Esophagus mucosa (tissue), 1 donor: Measurements from ENCODE around the gene PRSS50. TPM values are rescaled to one million over a fixed set of nuclear protein-coding genes. Genes with fewer than 3 reads are reported as not detected.

Experiments
- ATAC-seq: fragments of 200-7000 bp; cut with Tn5 transposase; one replicate; pipeline ENCODE4 v1.9.1; 2020
- total RNA-seq: library from RNA; stranded (reverse); gene quantifications from one replicate; pipeline ENCODE4 v1.2.4, GENCODE V29; 2023
- donor health status: DM: yes; HTN: yes; CAD: no.

The PRSS50 gene
- total RNA-seq, 1 donor from 2014 or later = not detected

DNA sequence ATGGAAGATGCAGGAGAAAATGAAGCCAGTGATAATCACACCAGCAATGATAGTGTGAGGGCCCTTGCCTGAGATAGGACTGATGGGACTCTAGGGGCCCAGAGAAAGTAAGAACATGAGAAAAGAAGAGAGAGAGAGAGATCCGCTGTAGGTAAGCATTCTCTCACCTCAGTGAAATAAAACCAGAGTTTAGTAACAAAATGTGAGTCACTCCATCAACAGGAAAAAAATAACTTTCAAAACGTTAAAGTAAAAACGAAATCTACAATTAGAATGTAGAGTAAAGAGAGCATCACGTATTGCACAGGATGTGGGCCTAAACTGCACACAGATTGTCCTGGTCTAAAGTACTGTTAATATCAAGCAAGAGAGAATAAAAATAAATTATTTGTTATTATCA, 6.8 kb upstream of the PRSS50 start:
- ATAC-seq = no peak

DNA sequence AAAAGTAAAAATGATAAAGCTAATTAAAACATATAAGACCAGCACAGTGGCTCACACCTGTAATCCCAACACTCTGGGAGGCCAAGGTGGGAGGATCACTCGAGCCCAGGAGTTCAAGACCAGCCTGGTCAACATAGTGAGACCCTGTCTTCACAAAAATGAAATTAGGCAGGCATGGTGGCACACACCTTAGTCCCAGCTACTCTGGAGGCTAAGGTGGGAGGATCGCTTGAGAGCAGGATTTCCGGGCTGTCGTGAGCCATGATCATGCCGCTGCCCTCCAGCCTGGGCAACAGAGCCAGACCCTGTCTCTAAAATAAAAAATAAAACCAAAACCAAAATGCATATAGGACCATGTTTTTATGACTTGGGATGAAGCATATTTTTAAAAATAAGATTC, 4.8 kb upstream of the PRSS50 start:
- ATAC-seq = no peak

DNA sequence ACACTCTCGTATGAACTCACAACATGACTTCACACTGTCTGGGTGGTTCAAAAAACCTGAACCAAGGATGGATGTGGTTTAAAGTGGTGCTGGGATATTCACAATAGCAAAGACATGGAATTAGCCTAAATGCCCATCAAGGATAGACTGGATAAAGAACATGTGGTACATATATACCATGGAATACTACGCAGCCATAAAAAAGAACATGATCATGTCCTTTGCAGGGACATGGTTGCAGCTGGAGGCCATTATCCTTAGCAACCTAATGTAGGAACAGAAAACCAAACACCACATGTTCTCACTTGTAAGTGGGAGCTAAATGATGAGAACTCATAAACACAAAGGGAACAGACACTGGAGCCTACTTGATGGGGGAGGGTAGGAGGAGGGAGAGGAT, 3.3 kb upstream of the PRSS50 start:
- no peak for ATAC-seq

DNA sequence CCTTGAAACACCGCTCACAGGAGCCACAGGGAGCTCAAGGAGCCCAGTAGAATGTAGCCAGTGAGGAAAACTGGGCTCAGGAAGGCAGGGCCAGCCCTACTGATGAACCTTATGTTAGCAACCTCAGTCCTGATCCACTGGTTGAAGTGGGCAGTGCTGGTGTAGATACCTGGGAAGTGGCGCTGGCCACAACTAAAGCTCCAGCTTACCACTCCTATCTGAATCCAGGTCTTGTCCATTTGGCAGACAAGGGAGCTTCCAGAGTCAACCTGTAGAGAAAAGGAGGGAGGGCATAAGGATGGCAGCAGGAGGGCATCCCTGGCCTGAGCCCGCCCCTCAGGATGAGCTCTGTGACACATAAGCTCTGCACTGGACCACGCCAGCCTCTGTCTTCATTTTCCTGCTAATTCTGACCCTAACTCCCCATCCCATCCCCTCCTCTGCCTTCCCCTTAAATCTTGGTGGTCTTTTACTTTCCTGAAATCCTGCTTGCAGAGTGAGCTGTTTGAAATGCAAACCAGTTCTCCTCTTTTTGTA, 2.1 kb upstream of the PRSS50 start:
- no peak for ATAC-seq

DNA sequence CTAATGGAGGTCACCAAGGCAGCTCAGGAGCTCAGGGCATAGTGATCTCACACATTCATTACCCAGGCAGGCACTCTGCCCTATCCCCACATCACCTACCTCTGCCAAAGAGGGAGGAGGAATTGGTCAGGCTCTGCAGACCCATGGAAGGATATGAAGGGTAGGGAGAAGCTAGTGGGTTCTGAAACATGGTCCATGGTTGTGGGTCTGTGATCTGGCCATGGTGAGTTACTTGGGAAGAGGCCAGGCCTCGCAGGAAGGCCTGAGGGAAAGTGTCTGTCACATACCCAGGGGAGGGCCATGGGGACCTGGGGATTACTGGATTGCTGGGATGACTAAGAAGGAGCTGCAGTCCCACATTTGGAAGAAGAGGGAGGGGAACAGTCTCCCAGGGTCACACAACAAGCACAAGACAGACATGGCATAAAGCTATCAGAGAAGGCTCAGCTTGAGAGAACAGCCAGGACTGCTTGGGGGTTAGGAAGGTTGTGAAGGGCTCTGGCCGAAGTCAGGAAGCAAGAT, 1.4 kb upstream of the PRSS50 start:
- no peak for ATAC-seq

DNA sequence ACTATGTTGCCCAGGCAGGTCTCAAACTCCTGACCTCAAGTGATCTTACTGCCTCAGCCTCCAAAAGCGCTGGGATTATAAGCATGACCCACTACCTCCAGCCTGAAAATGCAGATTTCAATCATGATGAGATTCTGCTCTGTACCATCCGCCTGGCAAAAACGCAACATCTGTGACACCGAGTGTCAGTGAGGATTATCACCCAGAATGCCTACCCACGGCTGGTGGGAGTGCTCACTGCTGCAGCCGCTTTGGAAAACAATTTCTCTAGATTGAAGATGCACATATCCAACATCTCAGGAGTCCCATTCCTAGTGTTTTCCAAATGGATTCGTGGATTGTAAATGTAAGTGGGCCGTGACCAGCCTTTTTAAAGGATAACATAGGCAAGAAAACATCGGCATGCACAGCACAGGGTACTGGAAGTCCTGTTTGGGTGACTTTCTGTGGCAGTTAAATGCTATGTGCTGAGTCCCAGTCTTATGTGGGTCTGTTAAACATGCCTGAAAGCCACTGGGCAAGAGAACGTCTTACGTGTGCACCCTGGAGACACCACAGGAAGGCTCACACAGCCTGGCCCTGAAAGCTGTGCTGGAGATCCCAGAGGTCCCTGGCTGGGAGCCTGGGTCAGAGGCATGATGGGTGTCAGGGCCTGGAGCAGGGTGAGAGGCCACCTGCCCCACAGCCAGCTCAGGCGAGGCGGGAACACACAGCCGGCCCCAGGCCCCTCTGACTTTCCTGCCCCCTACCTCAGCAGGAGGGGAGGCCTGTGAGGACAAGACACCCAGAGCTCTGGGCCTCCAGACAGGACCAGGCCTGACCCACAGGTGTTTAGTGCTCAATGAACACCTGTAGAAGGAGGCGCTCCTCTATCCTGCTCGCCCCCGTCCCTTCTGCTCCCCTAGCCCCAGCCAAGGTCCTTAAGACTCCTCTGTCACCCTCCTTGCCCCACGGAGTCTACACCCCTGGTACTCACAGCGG, 918 bp downstream of the PRSS50 start:
- no peak for ATAC-seq

DNA sequence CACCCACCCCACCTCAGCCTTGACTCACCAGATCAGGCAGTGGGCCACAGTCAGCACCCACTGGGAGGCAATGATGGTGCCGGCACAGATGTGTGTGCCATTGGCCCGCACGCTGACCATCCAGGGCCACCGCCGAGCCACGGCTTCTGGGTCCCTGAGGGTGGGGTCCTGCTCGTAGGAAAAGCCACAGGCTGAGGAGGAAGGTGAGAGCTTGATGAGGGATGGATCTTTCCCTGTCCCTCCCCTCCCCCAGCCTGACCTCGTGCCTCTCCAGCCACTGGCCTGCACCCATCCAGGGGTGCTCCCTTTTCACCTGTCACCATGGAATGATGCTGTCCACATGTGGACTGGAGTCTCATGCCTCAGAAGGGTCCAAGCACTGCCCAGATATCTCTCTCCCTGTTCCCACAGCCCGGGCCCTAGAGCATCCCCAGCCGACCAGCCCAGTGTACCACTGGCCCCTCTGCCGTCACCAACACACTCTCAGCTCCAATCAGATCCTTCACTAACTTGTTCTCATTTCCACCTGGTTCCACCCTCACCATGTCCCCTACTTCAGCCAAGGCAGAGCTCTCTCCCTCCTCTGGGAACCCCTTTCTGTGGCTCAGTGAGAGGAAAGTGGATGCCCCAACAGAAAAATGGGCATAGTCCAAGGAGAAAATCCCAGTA, 2.0 kb downstream of the PRSS50 start:
- no peak for ATAC-seq

DNA sequence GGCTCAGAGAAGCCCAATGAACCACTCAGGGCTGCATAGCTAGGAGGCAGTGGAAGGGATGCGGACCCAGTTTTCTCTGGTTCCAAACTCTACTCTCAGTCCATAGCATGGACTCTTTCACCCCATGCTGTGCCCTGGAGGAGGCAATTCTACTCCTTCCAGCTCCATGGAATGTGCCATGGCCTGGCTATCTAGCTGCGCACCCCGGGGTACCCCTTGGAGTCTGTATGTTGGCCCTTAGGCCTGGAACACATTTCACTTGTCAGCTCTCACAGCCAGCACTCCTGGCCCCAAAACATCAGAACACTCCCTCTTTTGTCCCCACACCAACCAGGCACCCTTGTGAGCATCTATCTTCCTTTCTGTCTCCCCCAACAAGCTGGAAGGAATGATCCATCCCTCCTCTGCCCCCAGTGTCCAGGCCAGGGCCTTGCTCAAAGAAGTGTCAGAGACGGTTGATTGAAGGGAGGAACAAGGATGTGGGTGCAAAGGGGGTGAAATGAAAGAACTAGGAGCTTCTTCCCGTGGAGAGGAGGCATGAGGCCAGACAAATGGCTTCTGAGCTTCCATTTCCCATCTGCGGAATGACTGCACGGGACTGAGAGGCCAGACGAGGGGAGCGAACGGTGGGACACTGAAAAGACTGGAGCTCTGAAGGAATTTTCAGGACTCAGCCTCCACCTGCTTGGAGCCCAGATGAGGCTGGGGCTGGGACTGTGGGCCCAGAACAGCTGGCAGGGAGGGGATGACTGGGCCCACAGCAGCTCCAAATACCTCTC, 2.8 kb downstream of the PRSS50 start:
- ATAC-seq = no peak

DNA sequence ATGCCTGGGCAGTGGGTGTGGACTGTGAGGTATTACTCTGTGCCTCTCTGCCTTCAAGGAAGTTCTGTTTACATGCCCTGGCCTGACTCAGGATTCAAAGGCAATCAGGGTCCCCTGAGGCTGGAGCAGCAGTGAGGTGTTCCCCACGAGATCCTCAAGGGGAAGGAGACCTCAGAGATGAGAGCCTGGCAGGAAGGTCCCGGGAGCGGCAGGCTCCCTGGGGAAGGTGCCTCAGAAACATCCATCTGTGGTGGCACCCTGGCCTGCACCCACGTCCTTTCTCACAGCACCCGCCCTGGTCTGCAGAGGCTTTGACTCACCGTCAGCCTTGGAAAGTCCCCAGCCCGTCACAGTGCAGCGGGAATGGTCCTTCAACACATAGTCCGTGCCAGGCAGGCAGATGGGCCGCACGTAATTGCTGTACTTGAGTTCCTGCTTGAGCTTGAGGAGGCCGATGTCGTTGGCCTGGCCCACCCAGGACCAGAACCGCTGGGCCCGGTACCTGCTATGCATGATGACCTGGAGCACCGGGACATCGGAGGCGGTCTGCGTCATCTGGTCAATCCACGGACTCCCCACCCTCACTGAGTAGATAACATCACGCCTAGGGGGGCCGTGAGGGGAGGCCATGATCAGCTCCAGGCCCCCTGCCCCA, 3.6 kb downstream of the PRSS50 start:
- ATAC-seq = peak; percentile 79

DNA sequence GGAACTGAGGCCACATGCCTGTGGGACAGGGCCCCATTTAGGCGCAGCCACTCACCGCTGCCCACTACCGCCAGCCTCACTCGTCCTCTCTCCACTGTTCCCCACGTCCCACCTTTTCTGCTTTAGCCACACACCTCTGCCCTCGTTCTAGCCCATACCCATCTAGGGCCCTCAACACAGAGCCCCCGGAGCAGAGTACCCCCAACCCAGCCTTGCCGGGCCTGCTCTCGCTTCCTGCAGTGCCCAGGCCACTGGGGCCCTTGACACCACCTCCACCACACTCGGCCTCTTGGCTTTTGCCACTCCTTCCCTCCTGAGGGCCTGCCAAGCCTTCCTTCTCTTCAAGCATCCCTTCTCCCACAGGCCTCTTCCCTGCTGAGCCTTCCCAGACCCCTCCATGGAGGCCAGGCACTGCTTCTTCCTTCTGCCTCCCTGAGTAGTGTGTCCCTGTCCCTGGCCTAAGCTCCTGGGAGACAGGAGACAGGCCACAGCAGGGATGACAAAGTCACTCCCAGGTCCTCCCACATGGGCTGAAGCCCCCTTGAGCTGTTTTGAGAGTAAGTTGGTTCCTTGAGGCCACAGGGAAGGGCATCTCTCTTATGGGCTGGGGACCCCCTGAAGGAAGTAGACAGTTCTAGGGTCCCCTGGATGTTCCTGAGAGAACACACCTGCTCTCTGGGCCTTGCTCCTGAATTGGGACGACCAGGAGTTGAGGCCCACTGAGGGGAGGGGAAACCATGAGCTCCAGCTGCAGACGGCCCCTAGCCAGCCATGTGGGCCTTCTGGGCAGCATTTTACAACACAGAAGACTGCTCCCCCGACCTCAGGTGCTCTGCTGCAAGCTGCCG, 4.4 kb downstream of the PRSS50 start:
- ATAC-seq = no peak

DNA sequence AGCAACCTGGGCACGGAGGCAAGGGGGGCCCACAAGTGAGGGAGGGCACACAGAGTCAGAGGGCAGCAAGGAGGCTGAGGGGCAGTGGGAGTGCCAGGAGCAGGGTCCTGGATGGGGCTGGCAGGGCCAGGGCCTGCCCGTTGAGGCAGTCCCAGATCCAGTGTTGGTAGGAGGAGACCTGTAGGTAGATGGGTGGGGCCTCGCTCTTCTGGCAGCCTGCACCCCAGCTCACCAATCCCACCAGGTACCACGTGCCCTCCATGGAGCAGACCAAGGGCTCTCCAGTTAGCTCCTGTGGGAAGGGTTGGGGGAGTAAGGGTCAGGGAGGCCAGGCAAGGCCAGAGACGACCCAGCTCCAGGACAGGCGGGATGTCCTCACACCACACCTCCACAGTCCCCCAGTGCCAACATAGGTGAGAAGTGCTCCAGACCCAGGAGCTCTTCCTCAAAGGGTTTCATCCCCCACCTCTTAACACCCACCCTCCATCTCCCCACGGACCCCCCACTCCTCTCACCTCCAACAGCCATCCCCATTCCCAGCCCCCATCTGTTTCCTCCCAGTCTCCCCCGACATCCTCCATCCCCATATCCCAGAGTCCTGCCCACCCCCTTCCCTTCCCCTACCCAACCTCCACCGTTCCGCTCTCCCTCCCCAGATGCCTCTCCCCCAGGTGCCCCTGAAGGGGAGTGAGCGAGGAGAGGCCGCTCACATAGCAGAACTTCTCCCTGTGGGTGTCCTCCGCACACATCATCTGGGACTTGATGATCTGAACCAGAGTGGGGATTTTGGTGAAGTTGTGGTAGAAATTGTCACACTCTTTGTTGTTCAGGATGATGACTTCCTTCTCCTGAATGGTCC, 5.2 kb downstream of the PRSS50 start:
- no peak for ATAC-seq

DNA sequence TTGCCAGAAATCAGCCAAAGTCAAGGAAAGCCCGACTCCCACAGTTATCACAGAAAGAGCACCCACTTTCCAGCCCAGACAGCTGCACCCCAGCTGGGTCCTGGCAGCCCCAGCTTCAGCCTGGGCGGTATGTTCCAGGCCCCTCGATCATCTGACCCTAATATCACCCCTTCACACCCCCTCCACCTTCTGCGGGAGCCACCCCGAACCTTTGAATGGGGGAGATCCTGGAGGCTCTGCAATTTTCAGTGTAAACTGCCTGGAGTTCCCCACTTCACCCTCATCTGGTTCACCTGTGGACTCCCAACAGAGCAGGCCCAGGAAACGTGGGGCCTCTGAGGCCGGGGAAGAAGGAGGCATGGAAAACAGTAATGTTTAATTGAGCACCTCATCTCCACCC, 5.9 kb downstream of the PRSS50 start:
- ATAC-seq = no peak

DNA sequence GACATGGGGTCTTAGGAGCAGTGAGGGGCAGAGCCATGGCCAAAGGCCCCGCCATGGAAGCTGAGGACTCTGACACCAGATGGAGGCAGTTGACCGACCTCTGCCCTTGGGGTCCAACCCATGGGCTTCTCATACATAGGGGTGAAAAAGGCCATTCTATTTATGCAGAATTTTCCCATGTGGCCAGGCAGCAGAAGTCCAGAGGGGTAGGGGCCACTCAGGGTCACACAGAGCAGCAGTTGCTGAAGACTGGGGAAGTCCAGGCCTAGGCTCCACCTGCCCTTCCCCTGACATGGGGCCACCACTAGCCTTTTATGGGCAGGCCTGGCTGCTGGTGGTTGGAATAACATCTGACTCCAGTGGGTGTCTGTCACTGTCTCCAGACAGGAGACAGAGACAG, 6.4 kb downstream of the PRSS50 start:
- ATAC-seq = no peak

DNA sequence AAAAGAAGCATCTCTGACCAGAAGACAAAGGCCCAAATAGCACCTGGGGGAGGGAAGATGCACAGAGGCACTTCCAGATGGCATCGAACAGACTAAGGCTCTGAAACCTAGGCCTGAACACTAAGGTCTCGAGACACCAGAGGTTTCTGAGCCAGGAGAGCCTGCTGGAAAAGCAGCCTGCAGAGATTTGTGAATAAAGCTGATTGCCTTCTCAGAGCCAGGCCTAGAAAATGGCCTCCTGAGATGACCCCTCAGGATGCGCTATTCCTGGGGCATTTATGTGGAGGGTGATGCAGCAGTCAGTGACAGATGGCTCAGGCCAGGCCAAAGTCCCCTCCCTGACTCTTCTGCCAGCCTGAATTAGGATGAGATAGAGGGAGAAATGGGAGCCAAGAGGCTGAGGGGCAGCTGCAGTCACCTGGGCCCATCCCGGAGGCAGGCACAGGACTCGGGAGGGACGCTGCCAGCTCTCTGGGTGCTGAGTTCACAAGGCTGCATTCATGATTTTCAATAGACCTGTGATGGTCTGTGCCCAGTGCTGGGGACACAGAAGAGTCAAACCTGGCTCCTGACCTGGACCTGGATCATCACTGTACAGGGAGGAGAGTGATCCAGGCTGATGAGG, 6.9 kb downstream of the PRSS50 start:
- no peak for ATAC-seq

DNA sequence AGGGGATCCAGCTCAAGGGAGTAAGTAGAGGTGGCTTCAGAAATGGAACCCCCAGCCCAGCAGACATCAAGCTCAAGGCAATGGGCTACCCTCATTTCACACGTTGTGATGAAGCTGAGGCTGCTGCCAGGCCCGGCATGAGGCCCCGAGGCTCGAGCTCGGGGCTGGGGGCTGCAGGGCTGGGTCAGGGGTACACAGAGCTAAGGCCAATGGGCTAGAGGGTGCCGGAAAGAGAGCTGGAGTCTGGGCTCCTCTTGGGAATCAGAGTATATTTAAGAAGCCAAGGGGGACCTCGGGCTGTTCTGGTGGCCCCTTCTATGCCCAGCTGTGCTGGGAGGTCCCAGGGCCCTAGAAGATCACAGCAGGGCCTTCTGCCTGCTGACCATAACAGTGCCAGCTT, 7.4 kb downstream of the PRSS50 start:
- no peak for ATAC-seq

DNA sequence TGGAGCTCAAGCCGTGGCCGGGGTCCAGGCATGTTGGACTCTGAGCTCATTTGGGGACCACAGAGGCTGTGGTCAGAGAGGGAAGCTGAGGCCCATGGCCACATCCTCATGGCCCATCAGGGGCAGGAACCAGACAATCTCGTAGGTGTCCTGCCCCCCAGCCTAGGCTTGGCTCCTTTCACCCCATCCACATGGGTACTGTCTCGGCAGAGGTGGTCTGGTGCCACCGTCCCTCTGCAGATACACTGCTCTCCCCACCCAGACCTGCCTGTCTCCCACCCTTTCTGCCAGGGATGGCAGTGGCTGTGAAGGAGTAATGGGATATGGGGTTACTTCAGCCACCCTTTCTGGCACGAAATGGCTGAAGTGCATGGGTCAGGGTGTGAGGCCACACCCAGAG, 7.9 kb downstream of the PRSS50 start:
- no peak for ATAC-seq

DNA sequence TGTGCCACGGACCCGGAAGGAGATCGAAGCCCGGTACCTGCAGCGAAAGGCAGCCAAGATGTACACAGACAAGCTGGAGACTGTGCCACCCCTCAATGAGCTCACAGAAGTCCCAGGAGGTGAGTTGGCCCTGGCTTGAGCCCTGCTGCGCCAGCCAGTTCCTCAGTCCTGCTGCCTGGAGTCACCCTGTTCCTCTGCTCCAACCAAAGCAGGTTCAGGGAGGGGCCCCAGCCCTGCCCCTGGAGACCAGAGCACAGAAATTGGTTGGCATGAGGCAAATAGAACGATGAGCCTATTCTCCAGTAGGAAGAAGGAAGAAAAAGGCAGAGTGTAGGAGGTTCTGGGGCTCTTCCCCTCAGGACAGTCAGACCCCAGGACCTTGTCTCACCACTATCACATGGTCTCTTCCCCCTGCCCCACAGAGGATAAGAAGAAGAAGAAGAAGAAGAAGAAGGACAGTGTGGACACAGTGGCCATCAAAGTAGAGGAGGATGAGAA, 8.5 kb downstream of the PRSS50 start:
- no peak for ATAC-seq

DNA sequence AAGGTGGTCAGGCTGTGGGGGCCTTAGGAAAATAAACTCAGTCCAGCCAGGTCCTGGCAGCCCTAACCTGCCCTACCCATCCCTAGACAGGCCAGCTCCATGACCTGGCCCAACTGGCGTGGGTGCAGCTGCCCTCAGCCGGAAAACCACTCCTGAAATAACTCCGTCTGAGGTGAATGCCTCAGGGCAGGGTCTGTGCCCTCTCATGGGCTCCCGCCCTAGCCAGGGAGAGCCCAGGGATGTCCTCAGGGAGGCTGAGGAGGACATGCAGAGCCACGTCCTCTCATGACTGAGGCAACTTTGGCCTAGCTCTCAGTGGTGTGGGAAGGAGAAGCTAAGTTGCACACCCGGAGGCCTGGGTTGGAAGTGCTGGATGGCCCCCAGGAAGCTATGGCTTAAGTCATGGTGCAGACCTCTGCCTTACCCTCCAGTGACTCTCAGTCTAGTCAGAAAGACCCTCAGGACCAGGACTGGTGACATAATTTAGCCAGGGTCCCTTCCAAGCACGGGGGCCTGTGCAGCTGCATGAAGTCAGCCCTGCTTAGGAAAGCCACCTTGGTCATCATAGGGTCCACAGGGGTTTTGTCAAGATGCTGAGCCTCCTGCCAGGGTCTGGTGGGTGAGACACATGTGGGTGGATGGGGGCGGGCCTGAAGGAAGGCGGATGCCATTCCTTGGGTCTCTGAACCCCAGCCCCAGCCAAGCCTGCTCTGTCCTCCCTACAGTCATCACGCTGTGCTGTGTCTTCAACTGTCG, 9.1 kb downstream of the PRSS50 start:
- ATAC-seq = no peak

DNA sequence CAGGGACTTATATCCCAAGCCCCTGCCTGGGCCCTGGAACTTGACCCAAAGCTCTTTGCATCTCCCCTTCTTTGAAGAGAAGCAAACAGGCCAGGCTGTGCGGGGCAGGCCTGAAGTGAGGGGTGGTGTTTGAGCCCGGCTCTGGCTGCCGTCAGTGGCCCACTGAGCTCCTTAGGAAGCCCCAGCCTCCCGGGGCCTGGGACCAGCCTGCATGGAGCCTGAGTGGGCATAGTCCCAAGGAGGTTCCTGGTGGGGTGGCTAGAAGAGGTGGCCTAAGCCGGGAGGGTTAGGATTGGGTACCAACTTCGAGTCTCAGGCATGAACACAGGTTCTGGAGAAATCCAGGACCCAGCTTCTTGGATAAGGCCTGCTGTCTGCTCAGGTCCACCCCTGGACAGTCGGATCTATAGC, 10.1 kb downstream of the PRSS50 start:
- no peak for ATAC-seq
